Gastroesophageal sphincter (tissue), 4 donors: Measurements from ENCODE around the gene ZNF680. TPM values are rescaled to one million over a fixed set of nuclear protein-coding genes. Genes with fewer than 3 reads are reported as not detected.

ENCODE experiments used
- ATAC-seq: fragments of 150-250 bp; one replicate; pipeline ENCODE4 v1.9.1; 2016; ENCODE audit warnings: mild to moderate bottlenecking, moderate library complexity
- H3K27ac ChIP-seq, 4 donors: fragments of 200-600 bp; sonication (generic) in 3 of 4; 1 replicate in 3 of 4; 2 replicates in 1 of 4; pipeline ENCODE4 v1.5.1; 2016 to 2019
- H3K27me3 ChIP-seq: fragments of 200-600 bp; sonication (generic); one replicate; pipeline ENCODE4 v1.5.1; 2019
- H3K36me3 ChIP-seq, 2 donors: fragments of 200-600 bp; sonication (generic); one replicate each; pipeline ENCODE4 v1.5.1; 2019; ENCODE audit warnings: control low read depth in 1 of 2
- H3K4me1 ChIP-seq, 3 donors: fragments of 200-600 bp; sonication (generic); 1 replicate in 2 of 3; 2 replicates in 1 of 3; pipeline ENCODE4 v1.5.1; 2016 to 2019; ENCODE audit warnings: control low read depth in 2 of 3
- H3K4me3 ChIP-seq, 2 donors: fragments of 200-600 bp; sonication (generic); one replicate each; pipeline ENCODE4 v1.5.1; 2019; ENCODE audit warnings: mild to moderate bottlenecking in 1 of 2, moderate library complexity in 1 of 2
- H3K9me3 ChIP-seq, 3 donors: fragments of 200-600 bp; sonication (generic); one replicate each; pipeline ENCODE4 v1.5.1; 2017 to 2019; ENCODE audit warnings: control low read depth in 2 of 3
- CTCF ChIP-seq, 4 experiments: fragments of 200-600 bp in 2 of 4; fragments of 450-650 bp in 2 of 4; sonication (generic) in 1 of 4; IDR thresholded peaks; one replicate each; pipeline ENCODE4 v1.5.1; 2017 to 2019; ENCODE audit warnings: antibody characterized with exemption in 4 of 4, mild to moderate bottlenecking in 2 of 4, moderate library complexity in 2 of 4
- EP300 ChIP-seq: sonication (generic); formaldehyde crosslinking; IDR thresholded peaks from one replicate; pipeline ENCODE4 v1.6.1; 2017; ENCODE audit warnings: antibody characterized with exemption, mild to moderate bottlenecking
- POLR2A ChIP-seq, 2 donors: fragments of 450-650 bp; IDR thresholded peaks; one replicate each; pipeline ENCODE4 v1.6.1; 2017; ENCODE audit warnings: antibody characterized with exemption in 2 of 2, mild to moderate bottlenecking in 2 of 2, moderate library complexity in 1 of 2
- POLR2AphosphoS5 ChIP-seq: sonication (generic); formaldehyde crosslinking; IDR thresholded peaks from one replicate; pipeline ENCODE4 v1.6.1; 2017; ENCODE audit warnings: antibody characterized with exemption
- WGBS, 2 donors: methylation state at CpG; one replicate each; pipeline ENCODE4 v1.1.5; 2018; ENCODE audit warnings: low coverage in 1 of 2; 5-methylcytosine and 5-hydroxymethylcytosine counted together
- total RNA-seq, 4 donors: library from RNA; depleted of rRNA; stranded (reverse); fragments of >200 nt; gene quantifications; one replicate each; pipeline ENCODE4 v1.1.0, GENCODE V29; 2016

The ZNF680 gene
- total RNA-seq, 4 donors from 2014 or later, result 6.8 to 18.5 (median 9.7) TPM

- ATAC-seq, result no peak
These were observed 43.5 kb upstream of the ZNF680 start for GRCh38 chr7:64606385-64606784.

GRCh38 chr7:64603271-64603670 lies 40.4 kb upstream of the ZNF680 start:
- H3K27me3 ChIP-seq, result no peaks in the 10 kb centered on the region
- ATAC-seq, result no peak
- no peaks in the 10 kb centered on the region for H3K9me3 ChIP-seq
- no CpG with 5 or more reads among the region's 1 CpG for WGBS, 2 donors
- no peak overlapping the region for H3K4me3 ChIP-seq
- no peak overlapping the region for H3K27ac ChIP-seq
- no peaks in the 10 kb centered on the region for H3K36me3 ChIP-seq
- H3K4me1 ChIP-seq, result no peaks in the 10 kb centered on the region
- TF ChIP-seq POLR2A (IDR thresholded peaks at IDR 0.05) (no peak), CTCF (IDR thresholded peaks at IDR 0.05) (no peak), EP300 (no peak), POLR2AphosphoS5 (no peak)

More at GRCh38 chr7:64606385-64606784, 43.5 kb upstream of the ZNF680 start:
- no peaks in the 10 kb centered on the region for H3K36me3 ChIP-seq
- H3K4me3 ChIP-seq, result no peak overlapping the region
- H3K9me3 ChIP-seq, result no peaks in the 10 kb centered on the region
- TF ChIP-seq POLR2A (IDR thresholded peaks at IDR 0.05), result no peak
- no peaks in the 10 kb centered on the region for H3K27me3 ChIP-seq
- no peaks in the 10 kb centered on the region for H3K4me1 ChIP-seq
- no peak overlapping the region for H3K27ac ChIP-seq

- H3K27ac ChIP-seq, result no peak overlapping the region
- H3K9me3 ChIP-seq, result no peaks in the 10 kb centered on the region
- H3K27me3 ChIP-seq, result no peaks in the 10 kb centered on the region
- TF ChIP-seq EP300 (no peak), POLR2A (IDR thresholded peaks at IDR 0.05) (no peak), POLR2AphosphoS5 (no peak), CTCF (IDR thresholded peaks at IDR 0.05) (no peak)
- 45 to 60% methylated on average over 1 to 2 of the region's 2 CpGs for WGBS, 2 donors
- no peaks in the 10 kb centered on the region for H3K4me1 ChIP-seq
- no peak overlapping the region for H3K4me3 ChIP-seq
- no peak for ATAC-seq
- H3K36me3 ChIP-seq, result no peaks in the 10 kb centered on the region
These were observed 39.6 kb upstream of the ZNF680 start for GRCh38 chr7:64602518-64602917.

- H3K27ac ChIP-seq, result no peak overlapping the region
- H3K4me3 ChIP-seq, result no peak overlapping the region
- no peaks in the 10 kb centered on the region for H3K4me1 ChIP-seq
- WGBS, 2 donors, result 93% methylated on average over 3 of the region's 3 CpGs; no CpG with 5 or more reads in 1 of the 2 donors
- H3K9me3 ChIP-seq, result no peaks in the 10 kb centered on the region
- H3K27me3 ChIP-seq, result no peaks in the 10 kb centered on the region
- no peak for ATAC-seq
- H3K36me3 ChIP-seq, result no peaks in the 10 kb centered on the region
- TF ChIP-seq CTCF (IDR thresholded peaks at IDR 0.05), result no peak
These were observed 39.2 kb upstream of the ZNF680 start for GRCh38 chr7:64602086-64602485.

- no peaks in the 10 kb centered on the region for H3K4me1 ChIP-seq
- H3K27me3 ChIP-seq, result no peaks in the 10 kb centered on the region
- H3K36me3 ChIP-seq, result no peaks in the 10 kb centered on the region
- no peak for ATAC-seq
- no peaks in the 10 kb centered on the region for H3K9me3 ChIP-seq
- 95% methylated on average over 2 of the region's 2 CpGs; no CpG with 5 or more reads in 1 of the 2 donors for WGBS, 2 donors
- H3K27ac ChIP-seq, result no peak overlapping the region
- no peak for TF ChIP-seq EP300
- TF ChIP-seq POLR2A (IDR thresholded peaks at IDR 0.05), result no peak
- TF ChIP-seq POLR2AphosphoS5, result no peak
- no peak for TF ChIP-seq CTCF (IDR thresholded peaks at IDR 0.05)
- no peak overlapping the region for H3K4me3 ChIP-seq
These were observed 36.5 kb upstream of the ZNF680 start for GRCh38 chr7:64599359-64599758.

GRCh38 chr7:64590971-64591370 lies 28.1 kb upstream of the ZNF680 start:
- Histone ChIP-seq H3K36me3 (no peaks in the 10 kb centered on the region), H3K27ac (no peak overlapping the region), H3K9me3 (peaks cover 0 to 13% (median 0%) of the 10 kb centered on the region in 3 donors), H3K4me1 (no peaks in the 10 kb centered on the region), H3K4me3 (no peak overlapping the region), H3K27me3 (no peaks in the 10 kb centered on the region)
- WGBS, 2 donors, result 40 to 87% methylated on average over 1 to 3 of the region's 5 CpGs
- TF ChIP-seq POLR2A (IDR thresholded peaks at IDR 0.05) (no peak), POLR2AphosphoS5 (no peak), CTCF (IDR thresholded peaks at IDR 0.05) (no peak), EP300 (no peak)
- no peak for ATAC-seq
